Natural killer cell treated with Interleukin-12 subunit alpha and Interleukin-12 subunit beta and Interleukin-15 and Interleukin-18, amount 100 ng/mL, for 72 hours (primary cell): ENCODE measurements around the gene SCNN1A. TPM values are rescaled to one million over a fixed set of nuclear protein-coding genes. Genes with fewer than 3 reads are reported as not detected.
A peak's percentile ranks its signal among the peaks of the same experiment; 100 is the strongest.

Experiments used
- ATAC-seq, 2 donors: fragments of 150-1000 bp; cut with Tn5 transposase in 1 of 2; sonication (Bioruptor Pico), chemical (Tn5 transposase) in 1 of 2; 2 replicates each; pipeline ENCODE4 v1.10.0; 2021
- DNase-seq: peaks from one replicate; pipeline ENCODE4 v3.0.0; 2022; ENCODE audit warnings: low spot score
- H3K27ac Mint-ChIP-seq, 2 donors: 1 replicate in 1 of 2; 2 replicates in 1 of 2; pipeline ENCODE4 v1.8.0; 2022; ENCODE audit warnings: mixed read lengths in 2 of 2, mild to moderate bottlenecking in 1 of 2, moderate library complexity in 1 of 2
- H3K27me3 Mint-ChIP-seq, 2 donors: 1 replicate in 1 of 2; 2 replicates in 1 of 2; pipeline ENCODE4 v1.8.0; 2022; ENCODE audit warnings: mixed read lengths in 2 of 2
- H3K36me3 Mint-ChIP-seq: one replicate; pipeline ENCODE4 v1.8.0; 2022; ENCODE audit warnings: mixed read lengths
- H3K4me1 Mint-ChIP-seq, 2 donors: 1 replicate in 1 of 2; 2 replicates in 1 of 2; pipeline ENCODE4 v1.8.0; 2022; ENCODE audit warnings: low read depth in 2 of 2, mixed read lengths in 2 of 2, mild to moderate bottlenecking in 1 of 2
- H3K4me3 Mint-ChIP-seq: one replicate; pipeline ENCODE4 v1.8.0; 2022; ENCODE audit warnings: mixed read lengths
- H3K9me3 Mint-ChIP-seq: 2 replicates; pipeline ENCODE4 v1.8.0; 2022; ENCODE audit warnings: mixed read lengths
- total RNA-seq, 2 donors: library from RNA; stranded (reverse); gene quantifications; one replicate each; pipeline ENCODE4 v1.2.3, GENCODE V29; 2022

SCNN1A gene
- total RNA-seq, 2 donors from 2014 or later, result not detected

DNA sequence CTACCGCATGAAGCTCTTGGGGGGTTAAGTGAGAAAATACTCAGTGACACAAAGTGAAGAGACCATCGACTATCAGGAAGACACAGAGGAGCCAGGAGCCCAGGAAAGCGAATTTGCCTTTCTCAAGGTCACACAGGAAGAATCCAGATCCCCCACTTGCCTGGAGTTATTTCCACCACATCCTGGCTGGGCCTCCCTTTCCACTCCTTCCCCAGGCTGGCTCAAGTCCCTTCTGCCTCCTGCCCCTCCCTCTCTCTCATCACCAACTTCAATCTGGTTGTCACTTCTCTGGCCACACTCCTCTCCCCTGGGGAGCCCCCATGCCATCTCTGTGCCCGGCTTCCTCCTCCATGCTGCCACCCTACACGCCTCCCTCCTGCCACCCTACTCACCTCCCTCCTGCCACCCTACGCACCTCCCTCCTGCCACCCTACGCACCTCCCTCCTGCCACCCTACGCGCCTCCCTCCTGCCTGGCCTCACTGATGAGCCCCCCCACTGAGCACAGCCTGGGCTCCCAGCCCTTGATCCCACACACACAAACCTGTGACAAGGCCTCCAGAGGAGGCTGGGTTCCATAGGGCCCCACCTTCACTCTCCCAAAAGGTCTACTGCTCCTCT is 6.3 kb downstream of the SCNN1A start:
- no peaks in the 10 kb centered on the region for H3K9me3 Mint-ChIP-seq
- H3K36me3 Mint-ChIP-seq, result no peaks in the 10 kb centered on the region
- H3K27ac Mint-ChIP-seq, result peak overlapping the region; percentile 36 to 85
- no peak overlapping the region for H3K4me3 Mint-ChIP-seq
- H3K4me1 Mint-ChIP-seq, result peaks cover 20 to 37% of the 10 kb centered on the region in 2 donors
- DNase-seq (no peak), ATAC-seq (no peak)
- no peaks in the 10 kb centered on the region for H3K27me3 Mint-ChIP-seq

DNA sequence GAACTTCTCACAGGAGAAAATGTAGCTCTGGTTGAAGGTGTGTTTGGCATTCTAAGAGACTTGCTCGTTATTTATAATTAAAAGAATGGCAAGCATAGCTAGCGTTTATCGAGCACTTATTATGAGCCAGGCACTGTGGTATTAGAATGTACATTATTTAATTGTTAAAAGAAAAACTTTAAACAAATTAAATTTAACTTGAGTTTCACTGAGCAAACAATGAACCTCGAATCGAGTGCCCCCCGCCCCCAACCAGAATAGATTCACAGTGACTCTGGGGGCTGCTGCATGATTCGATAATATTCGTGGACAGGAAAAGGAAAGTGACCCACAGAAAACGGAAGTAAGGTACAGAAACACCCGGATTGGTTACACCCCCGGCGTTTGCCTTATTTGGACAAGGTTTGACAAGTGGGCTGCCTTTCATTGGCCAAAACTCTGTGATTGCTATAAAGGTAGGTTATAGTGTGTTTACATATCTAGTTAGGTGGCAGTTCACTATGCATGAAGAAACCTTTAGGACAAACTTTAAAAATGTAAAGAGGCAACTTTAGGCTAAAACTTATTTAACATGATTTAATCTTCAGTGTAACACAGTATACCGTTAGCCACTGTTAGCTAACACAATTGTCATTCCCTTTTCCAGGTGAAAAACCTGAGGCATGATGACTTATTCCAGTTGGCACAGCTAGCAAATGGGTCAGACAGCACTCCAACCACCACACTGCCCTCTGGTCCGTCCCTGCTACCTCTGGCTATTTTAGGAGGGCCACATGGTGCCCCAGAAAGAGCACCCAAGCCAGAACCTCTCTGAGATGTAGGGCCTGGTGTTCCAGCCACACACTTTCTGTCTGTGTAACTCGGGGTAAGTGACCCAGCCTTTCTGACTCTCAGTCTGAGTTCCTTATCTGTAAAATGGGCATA is 7.1 kb downstream of the SCNN1A start:
- peak; percentile 63 for DNase-seq
- Mint-ChIP-seq H3K4me3 (no peak overlapping the region), H3K36me3 (no peaks in the 10 kb centered on the region), H3K27me3 (no peaks in the 10 kb centered on the region), H3K9me3 (no peaks in the 10 kb centered on the region), H3K27ac (peak overlapping the region; percentile 59 to 85), H3K4me1 (peaks cover 18 to 36% of the 10 kb centered on the region in 2 donors)
- ATAC-seq, result peak; percentile 45 to 63

GRCh38 chr12:6367065-6367968 is 8.0 kb downstream of the SCNN1A start:
- peak overlapping the region; percentile 59 to 85 for H3K27ac Mint-ChIP-seq
- no peaks in the 10 kb centered on the region for H3K36me3 Mint-ChIP-seq
- no peaks in the 10 kb centered on the region for H3K27me3 Mint-ChIP-seq
- H3K9me3 Mint-ChIP-seq, result no peaks in the 10 kb centered on the region
- no peak for DNase-seq
- H3K4me1 Mint-ChIP-seq, result peaks cover 15 to 29% of the 10 kb centered on the region in 2 donors
- H3K4me3 Mint-ChIP-seq, result peak overlapping the region; percentile 48
- peak; percentile 55 to 57 for ATAC-seq

DNA sequence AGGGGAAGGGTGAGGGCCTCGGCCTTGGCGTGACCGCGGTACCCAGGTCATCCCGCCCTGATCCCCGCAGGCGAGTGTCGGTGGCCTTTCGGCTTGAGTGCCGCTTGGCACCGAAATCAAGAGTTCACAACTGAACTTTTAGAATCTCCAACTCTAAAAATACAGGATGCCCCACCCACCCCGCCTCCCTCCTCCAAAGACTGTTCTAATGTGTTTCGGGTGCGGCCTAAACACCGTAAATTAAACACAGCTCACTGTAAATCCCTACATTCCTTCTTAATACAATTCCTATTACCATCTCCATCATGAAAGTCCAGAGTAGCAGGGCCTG is 11.4 kb downstream of the SCNN1A start:
- peak overlapping the region; percentile 75 for H3K4me3 Mint-ChIP-seq
- DNase-seq (no peak), ATAC-seq (no peak)
- H3K9me3 Mint-ChIP-seq, result no peaks in the 10 kb centered on the region
- H3K27ac Mint-ChIP-seq, result peak overlapping the region; percentile 49 to 86
- H3K4me1 Mint-ChIP-seq, result peaks cover 19 to 22% of the 10 kb centered on the region in 2 donors
- peaks cover 0 to 3% of the 10 kb centered on the region in 2 donors for H3K27me3 Mint-ChIP-seq
- H3K36me3 Mint-ChIP-seq, result no peaks in the 10 kb centered on the region

GRCh38 chr12:6363330-6364043 is 11.9 kb downstream of the SCNN1A start:
- no peaks in the 10 kb centered on the region for H3K36me3 Mint-ChIP-seq
- no peaks in the 10 kb centered on the region for H3K9me3 Mint-ChIP-seq
- ATAC-seq, result peak; percentile 93 to 94

DNA sequence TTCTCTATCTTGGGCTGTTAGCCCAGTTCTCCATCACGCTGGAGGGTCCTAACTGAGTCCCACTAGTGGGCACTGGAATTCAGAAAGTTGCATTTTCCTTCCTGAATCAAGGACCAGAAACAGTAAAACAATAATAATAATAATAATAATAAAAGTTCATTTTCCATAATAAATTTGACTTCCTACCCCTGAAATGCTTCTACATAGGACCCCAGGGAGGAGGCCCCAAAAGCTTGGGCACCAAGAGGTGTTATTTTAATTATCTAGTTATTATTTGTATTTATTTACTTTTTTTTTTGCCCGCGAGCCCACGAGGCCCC is 12.4 kb downstream of the SCNN1A start:
- Mint-ChIP-seq H3K4me1 (peaks cover 13 to 17% of the 10 kb centered on the region in 2 donors), H3K27ac (no peak overlapping the region), H3K27me3 (peaks cover 0 to 3% of the 10 kb centered on the region in 2 donors), H3K9me3 (no peaks in the 10 kb centered on the region), H3K4me3 (peak overlapping the region; percentile 61), H3K36me3 (no peaks in the 10 kb centered on the region)
- ATAC-seq, result no peak
- no peak for DNase-seq

More at GRCh38 chr12:6363330-6364043, 11.9 kb downstream of the SCNN1A start:
- Mint-ChIP-seq H3K4me3 (peak overlapping the region; percentile 61), H3K4me1 (peaks cover 14 to 17% of the 10 kb centered on the region in 2 donors), H3K27me3 (peaks cover 0 to 3% of the 10 kb centered on the region in 2 donors), H3K27ac (peak overlapping the region; percentile 49 to 86)
- peak; percentile 71 for DNase-seq

GRCh38 chr12:6362403-6362802 is 13.0 kb downstream of the SCNN1A start:
- Mint-ChIP-seq H3K4me1 (peaks cover 9 to 15% of the 10 kb centered on the region in 2 donors), H3K4me3 (peak overlapping the region; percentile 42), H3K27ac (peak overlapping the region in 1 of 2 donors; percentile 33), H3K36me3 (no peaks in the 10 kb centered on the region), H3K9me3 (no peaks in the 10 kb centered on the region), H3K27me3 (peaks cover 0 to 3% of the 10 kb centered on the region in 2 donors)
- no peak for DNase-seq
- ATAC-seq, result no peak

GRCh38 chr12:6361834-6362233 is 13.5 kb downstream of the SCNN1A start:
- no peaks in the 10 kb centered on the region for H3K9me3 Mint-ChIP-seq
- peak overlapping the region in 1 of 2 donors; percentile 33 for H3K27ac Mint-ChIP-seq
- ATAC-seq (no peak), DNase-seq (peak; percentile 47)
- H3K36me3 Mint-ChIP-seq, result no peaks in the 10 kb centered on the region
- peaks cover 2 to 3% of the 10 kb centered on the region in 2 donors for H3K27me3 Mint-ChIP-seq
- peak overlapping the region; percentile 42 for H3K4me3 Mint-ChIP-seq
- peaks cover 4 to 9% of the 10 kb centered on the region in 2 donors for H3K4me1 Mint-ChIP-seq

GRCh38 chr12:6360578-6361490 is 14.5 kb downstream of the SCNN1A start:
- no peak for DNase-seq
- H3K27ac Mint-ChIP-seq, result peak overlapping the region in 1 of 2 donors; percentile 24
- no peaks in the 10 kb centered on the region for H3K36me3 Mint-ChIP-seq
- H3K4me1 Mint-ChIP-seq, result peaks cover 11 to 14% of the 10 kb centered on the region in 2 donors
- ATAC-seq, result no peak
- peaks cover 3 to 10% of the 10 kb centered on the region in 2 donors for H3K27me3 Mint-ChIP-seq
- H3K9me3 Mint-ChIP-seq, result no peaks in the 10 kb centered on the region
- H3K4me3 Mint-ChIP-seq, result no peak overlapping the region

- Mint-ChIP-seq H3K27me3 (peaks cover 3 to 10% of the 10 kb centered on the region in 2 donors), H3K36me3 (no peaks in the 10 kb centered on the region), H3K27ac (peak overlapping the region in 1 of 2 donors; percentile 24), H3K9me3 (no peaks in the 10 kb centered on the region), H3K4me3 (no peak overlapping the region), H3K4me1 (peaks cover 11 to 14% of the 10 kb centered on the region in 2 donors)
- DNase-seq (no peak), ATAC-seq (no peak)
Observed at GRCh38 chr12:6360080-6360571, 15.2 kb downstream of the SCNN1A start.

DNA sequence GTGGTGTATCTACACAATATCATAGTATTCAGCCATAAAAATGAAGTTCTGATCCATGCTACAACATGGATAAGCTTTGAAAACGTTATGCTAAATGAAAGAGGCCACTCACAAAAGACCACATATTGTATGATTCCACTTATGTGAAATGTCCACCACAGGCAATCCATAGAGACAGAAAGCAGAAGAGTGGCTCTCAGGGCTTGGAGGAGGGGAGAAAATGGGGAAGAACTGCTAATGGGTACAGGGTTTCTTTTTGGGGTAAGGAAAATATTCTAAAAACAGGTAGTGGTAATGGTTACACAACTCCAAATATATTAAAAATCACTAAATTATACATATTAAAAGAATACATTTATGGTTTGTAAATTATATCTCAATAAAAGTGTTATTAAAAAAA is 16.5 kb downstream of the SCNN1A start:
- no peak overlapping the region for H3K27ac Mint-ChIP-seq
- H3K36me3 Mint-ChIP-seq, result no peaks in the 10 kb centered on the region

DNA sequence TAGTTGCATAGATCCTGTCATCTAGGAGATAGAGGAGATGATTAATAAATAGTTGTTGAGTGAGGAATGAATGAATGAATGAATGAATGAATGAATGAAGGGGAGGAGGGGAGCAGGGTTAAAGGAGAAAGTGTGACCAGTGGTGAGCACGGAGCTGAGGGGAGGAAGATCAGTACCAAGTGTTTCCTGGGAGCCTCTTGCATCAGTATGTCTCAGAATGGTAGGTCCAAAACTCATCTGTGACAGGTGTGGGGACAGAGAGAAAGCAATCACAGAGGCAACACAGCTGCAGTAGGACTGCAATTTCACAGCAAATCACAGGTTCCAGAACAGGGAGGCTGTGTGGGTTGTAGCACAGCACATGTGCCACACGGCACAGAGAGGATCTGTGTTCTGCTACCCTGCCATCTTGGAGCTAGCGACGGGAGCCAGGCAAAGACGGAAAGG is 19.0 kb downstream of the SCNN1A start:
- Mint-ChIP-seq H3K4me1 (peaks cover 7 to 16% of the 10 kb centered on the region in 2 donors), H3K36me3 (no peaks in the 10 kb centered on the region), H3K9me3 (no peaks in the 10 kb centered on the region), H3K27ac (no peak overlapping the region), H3K27me3 (peaks cover 3 to 10% of the 10 kb centered on the region in 2 donors), H3K4me3 (no peak overlapping the region)
- no peak for DNase-seq
- no peak for ATAC-seq

More for the DNA sequence above, 16.5 kb downstream of the SCNN1A start:
- H3K9me3 Mint-ChIP-seq, result no peaks in the 10 kb centered on the region
- DNase-seq (no peak), ATAC-seq (no peak)
- peaks cover 11% of the 10 kb centered on the region in 2 donors for H3K4me1 Mint-ChIP-seq
- peaks cover 3 to 10% of the 10 kb centered on the region in 2 donors for H3K27me3 Mint-ChIP-seq
- H3K4me3 Mint-ChIP-seq, result no peak overlapping the region
